ENCODE measurements around the gene FYB1.
"Not testable (repeated sequence)": the region's sequence is repeated elsewhere in the genome, so short reads cannot be mapped to it uniquely, and the experiment has no call there.

The FYB1 gene

GRCh38 chr5:39225405-39226099, 6.2 kb upstream of the FYB1 start:
- no peak for DNase-seq

- DNase-seq: peak; percentile 78
Measured at GRCh38 chr5:39224196-39224761, 4.9 kb upstream of the FYB1 start.

GRCh38 chr5:39223565-39224156, 4.3 kb upstream of the FYB1 start:
- peak; percentile 58 for DNase-seq

- not testable (repeated sequence) for DNase-seq
Measured at GRCh38 chr5:39221671-39222070, 2.3 kb upstream of the FYB1 start.

- DNase-seq: no peak
Measured at GRCh38 chr5:39220280-39221030, 1.1 kb upstream of the FYB1 start.

- peak; percentile 70 for DNase-seq
Measured at GRCh38 chr5:39218482-39219402, 621 bp downstream of the FYB1 start.

- peak; percentile 88 for DNase-seq
Measured at GRCh38 chr5:39217365-39218281, 1.7 kb downstream of the FYB1 start.

- no peak for DNase-seq
Measured at GRCh38 chr5:39216631-39217030, 2.7 kb downstream of the FYB1 start.

- DNase-seq: no peak
Measured at GRCh38 chr5:39215857-39216256, 3.5 kb downstream of the FYB1 start.

GRCh38 chr5:39214912-39215709, 4.3 kb downstream of the FYB1 start:
- DNase-seq: no peak

GRCh38 chr5:39213447-39214207, 5.7 kb downstream of the FYB1 start:
- DNase-seq: peak; percentile 80

GRCh38 chr5:39211773-39212172, 7.6 kb downstream of the FYB1 start:
- DNase-seq: peak; percentile 87

GRCh38 chr5:39209924-39210323, 9.4 kb downstream of the FYB1 start:
- DNase-seq: no peak

GRCh38 chr5:39208471-39208870, 10.9 kb downstream of the FYB1 start:
- DNase-seq: no peak

GRCh38 chr5:39207345-39208045, 11.9 kb downstream of the FYB1 start:
- DNase-seq: no peak

- DNase-seq: peak; percentile 58
Measured at GRCh38 chr5:39206630-39207321, 12.6 kb downstream of the FYB1 start.

GRCh38 chr5:39205550-39205949, 13.8 kb downstream of the FYB1 start:
- DNase-seq: no peak

GRCh38 chr5:39203951-39204350, 15.4 kb downstream of the FYB1 start:
- DNase-seq: no peak
